SU-DHL-6 (cell line): ENCODE results near the gene RAB37.

ENCODE experiments used
- H2AFZ ChIP-seq: fragments of 200-600 bp; sonication (generic); 2 replicates; pipeline ENCODE4 v1.6.1; 2014; ENCODE audit warnings: low read depth, mild to moderate bottlenecking, moderate library complexity, mixed read lengths, antibody characterized with exemption, low read length; ENCODE audit not compliant: severe bottlenecking
- H3F3A ChIP-seq: fragments of 200-600 bp; shearing (Covaris generic); 2 replicates; pipeline ENCODE4 v1.6.0; 2016; ENCODE audit warnings: antibody characterized with exemption, mild to moderate bottlenecking; ENCODE audit not compliant: insufficient read depth
- H3K27ac ChIP-seq: fragments of 200-600 bp; sonication (generic); 2 replicates; pipeline ENCODE4 v1.5.1; 2016; ENCODE audit warnings: low read depth, mild to moderate bottlenecking, low read length, moderate library complexity, mixed read lengths
- H3K27me3 ChIP-seq: fragments of 200-600 bp; sonication (generic), shearing (Covaris generic); 2 replicates; pipeline ENCODE4 v1.6.0; 2014; ENCODE audit warnings: mild to moderate bottlenecking, low read length
- H3K36me3 ChIP-seq: fragments of 200-600 bp; sonication (generic); 2 replicates; pipeline ENCODE4 v1.6.1; 2014; ENCODE audit warnings: mild to moderate bottlenecking, low read length, mixed read lengths
- H3K4me2 ChIP-seq: fragments of 300-600, 200-600 bp; shearing (Covaris generic), sonication (generic); 2 replicates; pipeline ENCODE4 v1.6.0; 2014; ENCODE audit warnings: low read length, low read depth, mild to moderate bottlenecking; ENCODE audit not compliant: poor library complexity, severe bottlenecking
- H3K4me3 ChIP-seq: fragments of 200-600 bp; sonication (generic); 2 replicates; pipeline ENCODE4 v1.5.1; 2014; ENCODE audit warnings: antibody characterized with exemption, low read length, mild to moderate bottlenecking, mixed read lengths; ENCODE audit not compliant: insufficient read depth, poor library complexity, severe bottlenecking
- H3K79me2 ChIP-seq: fragments of 200-600 bp; sonication (generic); 2 replicates; pipeline ENCODE4 v1.6.1; 2014; ENCODE audit warnings: mild to moderate bottlenecking, low read length, moderate library complexity; ENCODE audit not compliant: insufficient read depth
- H3K9ac ChIP-seq: fragments of 200-600 bp; sonication (generic); 2 replicates; pipeline ENCODE4 v1.7.0; 2014; ENCODE audit warnings: mild to moderate bottlenecking, low read length
- H3K9me2 ChIP-seq: fragments of 200-600 bp; sonication (generic); replicated peaks from 2 replicates; pipeline ENCODE4 v1.6.1; 2014; ENCODE audit warnings: low read length; ENCODE audit not compliant: insufficient read depth
- H3K9me3 ChIP-seq: fragments of 200-600 bp; sonication (generic); 2 replicates; pipeline ENCODE4 v1.6.1; 2014; ENCODE audit warnings: low read length, mixed read lengths; ENCODE audit not compliant: insufficient read depth
- H4K20me1 ChIP-seq: fragments of 200-600 bp; sonication (generic); 2 replicates; pipeline ENCODE4 v1.6.1; 2014; ENCODE audit warnings: low read depth, mild to moderate bottlenecking, antibody characterized with exemption, low read length, moderate library complexity, mixed read lengths
- CTCF ChIP-seq: fragments of 200-600 bp; sonication (generic); IDR thresholded peaks from one replicate; pipeline ENCODE4 v1.5.1; 2017; ENCODE audit warnings: antibody characterized with exemption, mild to moderate bottlenecking, low read length, moderate library complexity; ENCODE audit not compliant: insufficient read depth, poor library complexity, severe bottlenecking
- EZH2phosphoT487 ChIP-seq: fragments of 200-600 bp; sonication (generic), shearing (Covaris generic); conservative IDR thresholded peaks from 2 replicates; pipeline ENCODE4 v1.6.1; 2018; ENCODE audit warnings: mild to moderate bottlenecking, antibody characterized with exemption, low read length, moderate library complexity, mixed read lengths

Gene RAB37

GRCh38 chr17:74749279-74750038, 12.4 kb downstream of the RAB37 start:
- Histone ChIP-seq H3K4me3 (peak overlapping the region; percentile 85), H3F3A (peaks cover 3% of the 10 kb centered on the region; the same call in 1 of the 2 replicates)

GRCh38 chr17:74750039-74750326, 12.9 kb downstream of the RAB37 start:
- Histone ChIP-seq H3K9me3 (no peaks in the 10 kb centered on the region), H3K9ac (peak overlapping the region; percentile 92), H4K20me1 (no peaks in the 10 kb centered on the region; the same call in 1 of the 2 replicates), H3K4me2 (peak overlapping the region; percentile 74), H3K9me2 (no peaks in the 10 kb centered on the region), H3K4me3 (peak overlapping the region; percentile 85), H3K36me3 (no peaks in the 10 kb centered on the region), H3F3A (peaks cover 3% of the 10 kb centered on the region; the same call in 1 of the 2 replicates), H3K27ac (no peak overlapping the region), H3K79me2 (peaks cover 41% of the 10 kb centered on the region), H3K27me3 (no peaks in the 10 kb centered on the region), H2AFZ (no peak overlapping the region)
- TF ChIP-seq EZH2phosphoT487 (no peak), CTCF (no peak)

More at GRCh38 chr17:74749279-74750038, 12.4 kb downstream of the RAB37 start:
- H3K27ac ChIP-seq = peak overlapping the region; percentile 57; the same call in 1 of the 2 replicates
- H3K4me2 ChIP-seq = peak overlapping the region; percentile 74
- no peaks in the 10 kb centered on the region for H3K9me3 ChIP-seq
- H3K27me3 ChIP-seq = no peaks in the 10 kb centered on the region
- TF ChIP-seq EZH2phosphoT487 = no peak
- no peak for TF ChIP-seq CTCF
- H3K79me2 ChIP-seq = peaks cover 41% of the 10 kb centered on the region
- no peaks in the 10 kb centered on the region for H3K36me3 ChIP-seq
- peak overlapping the region; percentile 73 for H2AFZ ChIP-seq
- no peaks in the 10 kb centered on the region for H3K9me2 ChIP-seq
- no peaks in the 10 kb centered on the region; the same call in 1 of the 2 replicates for H4K20me1 ChIP-seq
- peak overlapping the region; percentile 92 for H3K9ac ChIP-seq

GRCh38 chr17:74750327-74751069, 13.4 kb downstream of the RAB37 start:
- peaks cover 3% of the 10 kb centered on the region; the same call in 1 of the 2 replicates for H3F3A ChIP-seq
- no peaks in the 10 kb centered on the region; the same call in 1 of the 2 replicates for H4K20me1 ChIP-seq
- H3K9me3 ChIP-seq = no peaks in the 10 kb centered on the region
- no peak overlapping the region for H3K4me3 ChIP-seq
- H3K9me2 ChIP-seq = no peaks in the 10 kb centered on the region
- peak overlapping the region; percentile 74 for H3K4me2 ChIP-seq
- H3K9ac ChIP-seq = peak overlapping the region; percentile 92; the same call in 1 of the 2 replicates
- H3K27ac ChIP-seq = no peak overlapping the region
- H2AFZ ChIP-seq = no peak overlapping the region
- no peaks in the 10 kb centered on the region for H3K36me3 ChIP-seq
- TF ChIP-seq EZH2phosphoT487 (no peak), CTCF (no peak)
- H3K27me3 ChIP-seq = no peaks in the 10 kb centered on the region
- peaks cover 43% of the 10 kb centered on the region for H3K79me2 ChIP-seq
